CD8-positive, alpha-beta memory T cell (primary cell): Measurements from ENCODE around the gene EHD1. TPM values are rescaled to one million over a fixed set of nuclear protein-coding genes. Genes with fewer than 3 reads are reported as not detected.
A peak's percentile ranks its signal among the peaks of the same experiment; 100 is the strongest.

Experiments used
- CTCF ChIA-PET: fragments of 350-600 bp; sonication (Branson Sonifier 250); formaldehyde crosslinking; loops from one replicate; lab custom pipeline; 2021; ENCODE audit warnings: antibody characterized with exemption; lab: Charles Lee
- POLR2A ChIA-PET: fragments of 350-600 bp; sonication (Branson Sonifier 250); formaldehyde crosslinking; loops from one replicate; lab custom pipeline; 2021; ENCODE audit warnings: antibody characterized with exemption; lab: Charles Lee
- DNase-seq, 5 donors: peaks; one replicate each; pipeline versions ENCODE4 v3.0.0 to v3.0.0-alpha.2; 2020 to 2022; ENCODE audit warnings: mixed read lengths in 1 of 5
- H3K27ac ChIP-seq: one replicate; pipeline ENCODE4 v1.7.0; 2013; ENCODE audit warnings: low read depth, mild to moderate bottlenecking, low read length, moderate library complexity
- H3K27me3 ChIP-seq: 2 replicates; pipeline ENCODE4 v1.7.0; 2013; ENCODE audit warnings: low read length, mild to moderate bottlenecking; ENCODE audit not compliant: insufficient read depth, poor library complexity, severe bottlenecking
- H3K36me3 ChIP-seq: 2 replicates; pipeline ENCODE4 v1.7.0; 2013; ENCODE audit warnings: mild to moderate bottlenecking, low read length, moderate library complexity; ENCODE audit not compliant: insufficient read depth
- H3K4me1 ChIP-seq: 2 replicates; pipeline ENCODE4 v1.7.0; 2013; ENCODE audit warnings: mild to moderate bottlenecking, low read length, moderate library complexity; ENCODE audit not compliant: insufficient read depth
- H3K4me3 ChIP-seq: 2 replicates; pipeline ENCODE4 v1.7.0; 2013; ENCODE audit warnings: mild to moderate bottlenecking, low read length
- H3K9me3 ChIP-seq: 2 replicates; pipeline ENCODE4 v1.7.0; 2013; ENCODE audit warnings: mild to moderate bottlenecking, low read length
- H3K27ac Mint-ChIP-seq, 8 donors: one replicate each; pipeline ENCODE4 v1.8.0; 2020 to 2021; ENCODE audit warnings: mixed read lengths in 8 of 8, mild to moderate bottlenecking in 6 of 8, inconsistent platforms in 3 of 8, moderate library complexity in 3 of 8
- H3K27me3 Mint-ChIP-seq, 2 donors: one replicate each; pipeline ENCODE4 v1.8.0; 2020 to 2021; ENCODE audit warnings: mixed read lengths in 2 of 2, mild to moderate bottlenecking in 1 of 2, moderate library complexity in 1 of 2
- H3K36me3 Mint-ChIP-seq, 3 donors: one replicate each; pipeline ENCODE4 v1.8.0; 2020 to 2021; ENCODE audit warnings: mixed read lengths in 3 of 3, inconsistent platforms in 1 of 3, mild to moderate bottlenecking in 1 of 3
- H3K4me1 Mint-ChIP-seq, 3 donors: one replicate each; pipeline ENCODE4 v1.8.0; 2020 to 2021; ENCODE audit warnings: mixed read lengths in 3 of 3, inconsistent platforms in 1 of 3, mild to moderate bottlenecking in 1 of 3
- H3K4me3 Mint-ChIP-seq, 7 donors: one replicate each; pipeline ENCODE4 v1.8.0; 2020 to 2021; ENCODE audit warnings: mixed read lengths in 7 of 7, mild to moderate bottlenecking in 6 of 7, moderate library complexity in 4 of 7, inconsistent platforms in 2 of 7
- H3K9me3 Mint-ChIP-seq, 5 donors: one replicate each; pipeline ENCODE4 v1.8.0; 2020 to 2022; ENCODE audit warnings: mixed read lengths in 5 of 5, mild to moderate bottlenecking in 3 of 5, moderate library complexity in 2 of 5, inconsistent platforms in 1 of 5
- polyA plus RNA-seq: library from polyadenylated mRNA; unstranded; fragments of 300-500 nt; fragmentation: Illumina TruSeq; gene quantifications from one replicate; pipeline ENCODE4 v1.2.3, GENCODE V29; 2021
- total RNA-seq, 2 experiments: library from RNA; stranded (reverse); gene quantifications; one replicate each; pipeline ENCODE4 v1.2.3, GENCODE V29; 2021

Gene EHD1
- total and polyA plus RNA-seq, 3 experiments from 2014 or later, result 102 to 258 (median 110) TPM

GRCh38 chr11:64832467-64833197, 45.8 kb downstream of the EHD1 start:
- CTCF ChIA-PET, result no interaction called here
- DNase-seq, result no peak
- H3K27ac ChIP-seq, result no peak overlapping the region
- no peak overlapping the region for H3K4me3 Mint-ChIP-seq
- no peaks in the 10 kb centered on the region for H3K9me3 ChIP-seq
- H3K36me3 Mint-ChIP-seq, result peaks cover 0 to 38% (median 3%) of the 10 kb centered on the region in 3 donors
- H3K27ac Mint-ChIP-seq, result no peak overlapping the region
- POLR2A ChIA-PET, result no interaction called here
- no peaks in the 10 kb centered on the region for H3K9me3 Mint-ChIP-seq
- peaks cover 0 to 1% of the 10 kb centered on the region in 2 donors for H3K27me3 Mint-ChIP-seq
- no peaks in the 10 kb centered on the region for H3K4me1 Mint-ChIP-seq
- no peaks in the 10 kb centered on the region for H3K4me1 ChIP-seq
- H3K4me3 ChIP-seq, result no peak overlapping the region
- no peaks in the 10 kb centered on the region for H3K36me3 ChIP-seq
- H3K27me3 ChIP-seq, result no peaks in the 10 kb centered on the region

DNA sequence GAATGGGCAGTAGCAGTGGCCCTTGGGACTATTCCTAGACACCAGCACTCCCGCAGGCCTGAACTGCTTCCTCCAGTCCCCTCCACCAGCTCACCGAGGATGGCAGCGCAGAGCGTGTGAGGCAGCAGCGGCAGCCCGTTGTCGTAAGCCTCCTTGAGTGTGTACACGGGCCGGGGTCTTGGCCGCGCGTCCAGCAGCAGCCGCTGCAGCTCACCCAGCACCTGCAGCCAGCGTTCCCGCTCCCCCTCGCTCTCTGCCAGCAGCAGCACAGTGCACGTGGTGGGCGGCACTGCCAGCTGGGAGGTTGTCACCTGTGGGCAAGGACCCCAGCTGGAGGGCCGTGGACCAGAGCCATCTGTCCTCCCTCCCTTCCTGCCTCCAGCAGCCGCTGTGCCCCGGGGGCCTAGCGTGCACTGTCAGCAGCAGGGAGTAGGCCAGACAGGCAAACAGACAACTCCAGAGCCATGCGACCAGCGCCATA, 47.0 kb downstream of the EHD1 start:
- POLR2A ChIA-PET, result no interaction called here
- Histone ChIP-seq H3K27me3 (no peaks in the 10 kb centered on the region), H3K36me3 (no peaks in the 10 kb centered on the region), H3K4me3 (no peak overlapping the region), H3K4me1 (no peaks in the 10 kb centered on the region), H3K27ac (no peak overlapping the region), H3K9me3 (no peaks in the 10 kb centered on the region)
- CTCF ChIA-PET, result interaction anchor here (1.9 kb wide), 1 partner anchor 13 kb away, joined by 5 read pairs; the partner anchor contains the start of gene CDC42BPG
- DNase-seq, result no peak
- Mint-ChIP-seq H3K27me3 (peaks cover 0 to 1% of the 10 kb centered on the region in 2 donors), H3K4me3 (no peak overlapping the region), H3K4me1 (no peaks in the 10 kb centered on the region), H3K36me3 (peaks cover 0 to 44% (median 3%) of the 10 kb centered on the region in 3 donors), H3K27ac (no peak overlapping the region), H3K9me3 (no peaks in the 10 kb centered on the region)

DNA sequence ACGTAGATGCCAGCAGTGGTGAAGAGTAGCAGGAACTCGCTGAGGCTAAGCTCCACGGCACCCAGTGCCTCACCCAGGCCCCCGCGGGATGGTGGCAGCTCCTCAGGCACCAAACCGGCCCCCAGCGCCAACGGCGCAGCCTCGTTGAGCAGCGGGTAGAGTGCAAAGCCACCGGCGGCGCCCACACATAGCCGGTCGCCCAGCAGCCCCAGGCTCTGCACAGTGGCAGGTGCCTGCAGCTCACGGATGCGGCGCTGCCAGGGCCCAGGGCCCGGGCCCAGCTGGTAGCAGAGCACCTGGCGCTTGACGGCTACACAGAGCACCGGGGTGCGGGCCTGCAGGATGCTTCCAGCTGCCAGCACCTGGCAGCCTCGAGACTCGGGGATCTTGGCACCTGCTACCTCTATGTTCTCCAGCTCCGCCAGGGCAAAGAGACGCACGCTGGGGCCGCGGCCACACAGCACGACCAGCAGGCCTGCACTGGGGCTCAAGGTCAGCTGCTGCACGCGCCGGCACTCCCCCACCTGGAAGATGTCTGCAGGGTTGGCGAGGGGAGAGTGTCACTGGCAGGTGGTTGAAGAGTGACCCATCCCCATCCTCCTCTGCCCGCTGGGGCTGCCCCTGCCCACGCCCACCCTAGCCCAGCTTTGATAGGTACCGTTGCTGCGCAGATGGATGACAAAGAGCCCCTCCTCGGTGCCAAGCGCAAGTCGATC, 48.7 kb downstream of the EHD1 start:
- H3K9me3 ChIP-seq, result no peaks in the 10 kb centered on the region

GRCh38 chr11:64827451-64827839, 51.0 kb downstream of the EHD1 start:
- H3K27me3 ChIP-seq, result no peaks in the 10 kb centered on the region
- no peak overlapping the region for H3K4me3 ChIP-seq
- H3K27me3 Mint-ChIP-seq, result peaks cover 0 to 1% of the 10 kb centered on the region in 2 donors
- no peaks in the 10 kb centered on the region for H3K9me3 ChIP-seq
- no peaks in the 10 kb centered on the region for H3K4me1 ChIP-seq
- H3K4me3 Mint-ChIP-seq, result no peak overlapping the region
- ChIA-PET POLR2A (no interaction called here), CTCF (no interaction called here)
- no peaks in the 10 kb centered on the region for H3K36me3 ChIP-seq
- no peak overlapping the region for H3K27ac Mint-ChIP-seq
- DNase-seq, result no peak
- peaks cover 0 to 2% (median 0%) of the 10 kb centered on the region in 3 donors for H3K4me1 Mint-ChIP-seq
- H3K9me3 Mint-ChIP-seq, result no peaks in the 10 kb centered on the region
- peaks cover 2 to 48% (median 3%) of the 10 kb centered on the region in 3 donors for H3K36me3 Mint-ChIP-seq
- H3K27ac ChIP-seq, result no peak overlapping the region

More for the DNA sequence above, 48.7 kb downstream of the EHD1 start:
- Histone ChIP-seq H3K4me1 (no peaks in the 10 kb centered on the region), H3K4me3 (no peak overlapping the region), H3K36me3 (no peaks in the 10 kb centered on the region), H3K27me3 (no peaks in the 10 kb centered on the region), H3K27ac (no peak overlapping the region)
- no peak overlapping the region for H3K27ac Mint-ChIP-seq
- H3K9me3 Mint-ChIP-seq, result no peaks in the 10 kb centered on the region
- no peak for DNase-seq
- CTCF ChIA-PET, result interaction anchor here (0.8 to 1.9 kb wide), 2 partner anchors 15 to 65 kb away, joined by 3 to 5 read pairs; partner anchors contain the start of gene CDC42BPG
- H3K36me3 Mint-ChIP-seq, result peaks cover 2 to 58% (median 3%) of the 10 kb centered on the region in 3 donors
- H3K4me1 Mint-ChIP-seq, result no peaks in the 10 kb centered on the region
- H3K4me3 Mint-ChIP-seq, result no peak overlapping the region
- POLR2A ChIA-PET, result no interaction called here
- peaks cover 0 to 1% of the 10 kb centered on the region in 2 donors for H3K27me3 Mint-ChIP-seq

- H3K4me3 ChIP-seq, result no peak overlapping the region
- no peaks in the 10 kb centered on the region for H3K9me3 ChIP-seq
- CTCF ChIA-PET, result interaction anchor here (1.1 to 1.6 kb wide), 2 partner anchors 19 to 67 kb away, joined by 4 to 8 read pairs; no protein-coding TSS in a partner anchor
- no peak for DNase-seq
- no peaks in the 10 kb centered on the region for H3K27me3 ChIP-seq
- Mint-ChIP-seq H3K4me1 (peaks cover 0 to 2% (median 0%) of the 10 kb centered on the region in 3 donors), H3K27me3 (peaks cover 0 to 1% of the 10 kb centered on the region in 2 donors), H3K9me3 (no peaks in the 10 kb centered on the region), H3K4me3 (no peak overlapping the region), H3K36me3 (peaks cover 2 to 42% (median 3%) of the 10 kb centered on the region in 3 donors), H3K27ac (no peak overlapping the region)
- no peaks in the 10 kb centered on the region for H3K4me1 ChIP-seq
- POLR2A ChIA-PET, result no interaction called here
- H3K27ac ChIP-seq, result no peak overlapping the region
- H3K36me3 ChIP-seq, result no peaks in the 10 kb centered on the region
These were observed 51.6 kb downstream of the EHD1 start for GRCh38 chr11:64826578-64827450.

DNA sequence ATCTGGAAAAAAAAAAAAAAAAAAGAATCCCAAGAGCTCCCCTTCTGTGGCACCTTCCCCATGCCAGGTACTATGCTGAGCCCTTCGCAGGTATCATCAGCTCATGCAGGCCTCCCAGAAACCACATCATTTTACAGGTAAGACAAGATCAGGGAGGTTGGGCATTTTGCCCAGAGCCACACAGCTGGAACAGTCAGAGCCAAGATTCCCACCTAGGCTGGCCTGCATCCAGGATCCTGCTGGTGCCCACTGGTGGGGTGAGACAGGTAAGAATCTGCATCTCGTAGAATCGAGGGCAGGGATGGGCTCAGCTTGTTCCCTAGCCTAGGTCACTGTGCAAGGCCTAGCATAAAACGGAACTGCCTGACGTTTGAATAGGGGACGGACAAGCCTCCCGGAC, 52.4 kb downstream of the EHD1 start:
- ChIA-PET POLR2A (no interaction called here), CTCF (interaction anchor here (1.1 to 1.6 kb wide), 2 partner anchors 20 to 68 kb away, joined by 4 to 8 read pairs; no protein-coding TSS in a partner anchor)
- H3K27me3 Mint-ChIP-seq, result peaks cover 0 to 1% of the 10 kb centered on the region in 2 donors

DNA sequence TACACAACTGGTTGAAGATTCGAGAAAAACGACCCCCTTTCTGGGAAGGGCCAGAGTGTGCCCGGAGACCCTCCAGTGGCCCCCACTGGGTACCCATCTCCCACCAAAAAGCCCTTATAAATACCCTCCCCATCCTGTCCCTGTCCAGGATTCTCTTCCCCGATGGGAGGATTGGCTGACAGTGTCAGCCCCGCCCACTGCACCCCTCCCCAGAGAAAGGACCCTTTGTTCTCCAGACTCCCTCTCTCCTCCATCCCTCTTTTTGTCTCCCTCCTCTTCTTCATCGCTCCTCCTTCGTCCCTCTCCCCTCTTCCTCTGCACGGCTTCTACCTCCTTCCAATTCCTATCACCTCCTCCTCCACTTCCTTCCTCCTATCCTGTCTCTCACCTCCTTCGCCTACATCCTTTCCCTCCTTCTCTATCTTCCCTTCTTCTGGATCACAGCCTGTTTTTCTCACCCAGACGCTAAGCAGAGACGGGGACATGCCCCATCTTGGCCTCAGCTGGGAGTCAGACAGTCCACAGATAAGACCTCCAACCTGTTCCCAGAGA, 54.8 kb downstream of the EHD1 start:
- Mint-ChIP-seq H3K4me1 (peaks cover 0 to 2% (median 0%) of the 10 kb centered on the region in 3 donors), H3K36me3 (peaks cover 2 to 26% (median 3%) of the 10 kb centered on the region in 3 donors), H3K4me3 (no peak overlapping the region), H3K27ac (peak overlapping the region in 1 of 8 donors; percentile 70), H3K9me3 (no peaks in the 10 kb centered on the region), H3K27me3 (peaks cover 0 to 1% of the 10 kb centered on the region in 2 donors)
- no peak for DNase-seq
- Histone ChIP-seq H3K36me3 (no peaks in the 10 kb centered on the region), H3K27me3 (no peaks in the 10 kb centered on the region), H3K4me1 (no peaks in the 10 kb centered on the region), H3K9me3 (no peaks in the 10 kb centered on the region), H3K4me3 (no peak overlapping the region), H3K27ac (no peak overlapping the region)
- CTCF ChIA-PET, result no interaction called here
- POLR2A ChIA-PET, result no interaction called here

More for the DNA sequence above, 52.4 kb downstream of the EHD1 start:
- Histone ChIP-seq H3K27ac (no peak overlapping the region), H3K4me1 (no peaks in the 10 kb centered on the region), H3K9me3 (no peaks in the 10 kb centered on the region), H3K36me3 (no peaks in the 10 kb centered on the region), H3K27me3 (no peaks in the 10 kb centered on the region), H3K4me3 (no peak overlapping the region)
- H3K36me3 Mint-ChIP-seq, result peaks cover 2 to 38% (median 3%) of the 10 kb centered on the region in 3 donors
- H3K4me1 Mint-ChIP-seq, result peaks cover 0 to 2% (median 0%) of the 10 kb centered on the region in 3 donors
- H3K4me3 Mint-ChIP-seq, result no peak overlapping the region
- no peak overlapping the region for H3K27ac Mint-ChIP-seq
- no peaks in the 10 kb centered on the region for H3K9me3 Mint-ChIP-seq
- no peak for DNase-seq
